ENCODE data around the gene KDM4B. TPM values are rescaled to one million over a fixed set of nuclear protein-coding genes. Genes with fewer than 3 reads are reported as not detected.

KDM4B gene
- total and polyA plus RNA-seq, 2 donors (not counting 1 experiment from before 2014, with no cell fraction given): 6.4 to 14.4 TPM

DNA sequence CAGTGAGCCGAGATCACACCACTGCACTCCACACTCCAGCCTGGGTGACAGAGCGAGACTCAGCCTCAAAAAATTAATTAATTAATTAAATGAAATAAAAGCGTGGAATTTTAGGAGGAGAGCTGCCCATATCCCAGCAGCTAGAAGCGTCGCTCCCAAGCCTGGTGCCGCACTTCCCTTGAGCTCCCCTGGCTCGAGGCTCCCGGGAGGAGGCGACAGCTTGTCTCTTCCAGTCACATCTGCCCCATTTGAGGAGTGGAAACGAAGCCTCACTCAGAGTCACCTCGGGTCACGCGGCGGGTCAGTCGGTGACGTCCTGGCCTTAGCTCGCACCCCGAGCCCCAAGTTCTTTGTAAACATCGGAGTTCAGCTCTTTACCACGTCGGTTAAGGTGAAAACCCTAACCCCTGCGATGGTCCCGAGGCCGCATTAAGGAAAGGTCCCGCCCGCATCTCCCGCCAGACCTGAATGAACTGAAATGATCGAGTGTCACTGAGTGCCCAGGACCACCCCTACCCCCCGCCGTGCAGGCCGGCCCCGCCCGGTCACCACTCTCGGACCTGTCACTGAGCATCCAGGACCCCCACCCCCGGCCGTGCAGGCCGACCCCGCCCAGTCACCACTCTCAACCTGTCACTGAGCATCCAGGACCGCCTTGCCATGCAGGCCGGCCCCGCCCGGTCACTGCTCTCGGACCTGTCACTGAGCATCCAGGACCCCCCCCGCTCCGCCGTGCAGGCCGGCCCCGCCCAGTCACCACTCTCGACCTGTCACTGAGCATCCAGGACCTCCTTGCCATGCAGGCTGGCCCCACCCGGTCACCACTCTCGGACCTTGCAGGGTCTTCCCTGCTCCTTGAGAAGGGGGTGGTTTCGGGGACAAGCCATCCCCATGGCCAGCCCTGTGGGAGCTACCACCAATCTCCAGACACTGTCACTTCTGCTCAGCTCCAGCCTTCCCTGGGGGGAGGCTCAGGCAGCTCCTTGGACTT lies 176.9 kb downstream of the KDM4B start:
- H2AFZ ChIP-seq (ENCODE audit: low read length): no peak overlapping the region
- no peaks in the 10 kb centered on the region for H4K20me1 ChIP-seq (ENCODE audit: control insufficient read depth, extremely low read depth, insufficient read depth, low read length)
- H3K27me3 ChIP-seq (ENCODE audit: control insufficient read depth, insufficient read depth, low read length): no peaks in the 10 kb centered on the region
- peaks cover 10% of the 10 kb centered on the region for H3K36me3 ChIP-seq (ENCODE audit: control insufficient read depth, insufficient read depth, low read length)
- no peak overlapping the region for H3K4me3 ChIP-seq (replicated peaks in 1 of 4; ENCODE audit: control extremely low read depth in 1 of 4, insufficient read depth in 1 of 4, low read depth in 3 of 4, low read length in 4 of 4)
- TF ChIP-seq EZH2 (IDR thresholded peaks at IDR 0.05; ENCODE audit: low read length, missing control alignments): no peak
- TF ChIP-seq, protein P1, sequence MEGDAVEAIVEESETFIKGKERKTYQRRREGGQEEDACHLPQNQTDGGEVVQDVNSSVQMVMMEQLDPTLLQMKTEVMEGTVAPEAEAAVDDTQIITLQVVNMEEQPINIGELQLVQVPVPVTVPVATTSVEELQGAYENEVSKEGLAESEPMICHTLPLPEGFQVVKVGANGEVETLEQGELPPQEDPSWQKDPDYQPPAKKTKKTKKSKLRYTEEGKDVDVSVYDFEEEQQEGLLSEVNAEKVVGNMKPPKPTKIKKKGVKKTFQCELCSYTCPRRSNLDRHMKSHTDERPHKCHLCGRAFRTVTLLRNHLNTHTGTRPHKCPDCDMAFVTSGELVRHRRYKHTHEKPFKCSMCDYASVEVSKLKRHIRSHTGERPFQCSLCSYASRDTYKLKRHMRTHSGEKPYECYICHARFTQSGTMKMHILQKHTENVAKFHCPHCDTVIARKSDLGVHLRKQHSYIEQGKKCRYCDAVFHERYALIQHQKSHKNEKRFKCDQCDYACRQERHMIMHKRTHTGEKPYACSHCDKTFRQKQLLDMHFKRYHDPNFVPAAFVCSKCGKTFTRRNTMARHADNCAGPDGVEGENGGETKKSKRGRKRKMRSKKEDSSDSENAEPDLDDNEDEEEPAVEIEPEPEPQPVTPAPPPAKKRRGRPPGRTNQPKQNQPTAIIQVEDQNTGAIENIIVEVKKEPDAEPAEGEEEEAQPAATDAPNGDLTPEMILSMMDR (conservative IDR thresholded peaks at IDR 0.05 in 1 of 2, IDR thresholded peaks at IDR 0.05 in 1 of 2; ENCODE audit: low read depth in 1 of 2, low read length in 2 of 2): no peak
- H3K9ac ChIP-seq (ENCODE audit: insufficient read depth, low read length): no peak overlapping the region
- DNase-seq (ENCODE audit: low read depth in 2 of 2): no peak
- H3K4me1 ChIP-seq (ENCODE audit: control insufficient read depth, extremely low read depth, insufficient read depth, low read length): no peaks in the 10 kb centered on the region
- H3K4me2 ChIP-seq (ENCODE audit: extremely low read depth, insufficient read depth, low read length): no peak overlapping the region
- H3K27ac ChIP-seq (ENCODE audit: insufficient read depth, low read length): no peak overlapping the region
- H3K9me3 ChIP-seq (ENCODE audit: control insufficient read depth, insufficient read depth, low read depth, low read length): no peaks in the 10 kb centered on the region
- H3K79me2 ChIP-seq (ENCODE audit: control insufficient read depth, insufficient read depth, low read length): no peaks in the 10 kb centered on the region

DNA sequence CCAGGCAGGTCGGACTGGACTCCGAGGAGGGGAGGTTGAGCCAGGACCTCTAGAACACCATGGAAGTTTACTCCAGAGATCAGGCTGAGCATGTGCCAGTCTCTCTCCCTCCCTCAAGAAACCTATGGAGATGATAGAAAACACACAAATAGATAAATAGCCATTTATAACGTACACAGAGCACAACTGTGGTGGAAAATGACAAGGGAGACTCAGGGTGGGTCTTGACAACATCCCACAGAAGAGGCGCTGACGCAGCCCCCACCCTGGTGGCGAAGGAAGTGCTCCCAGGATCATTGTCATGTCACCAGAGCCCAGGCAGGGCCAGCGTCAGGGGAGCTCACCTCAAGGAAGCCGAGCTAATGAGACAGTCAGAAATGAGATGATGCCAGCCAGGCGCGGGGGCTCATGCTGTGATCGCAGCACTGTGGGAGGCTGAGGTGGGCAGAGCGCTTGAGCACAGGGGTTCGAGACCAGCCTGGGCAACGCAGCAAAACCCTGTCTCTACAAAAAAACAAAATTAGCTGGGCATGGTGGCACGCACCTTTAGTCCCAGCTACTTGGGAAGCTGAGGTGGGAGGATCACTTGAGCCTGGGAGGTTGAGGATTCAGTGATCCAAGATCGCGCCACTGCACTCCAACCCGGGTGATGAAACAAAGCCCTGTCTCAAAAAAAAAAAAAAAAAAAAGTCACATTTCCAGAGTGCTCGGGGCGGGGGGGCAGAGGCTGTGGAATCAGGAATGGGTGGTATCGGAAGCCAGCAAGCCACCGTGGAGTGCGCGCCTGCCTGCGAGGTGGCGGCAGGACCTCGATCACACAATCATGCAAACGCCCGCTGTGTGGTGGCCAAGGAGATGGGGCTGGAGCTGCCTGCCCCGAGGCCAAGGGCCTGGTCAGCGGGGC lies 178.4 kb downstream of the KDM4B start:
- Histone ChIP-seq H3K79me2 (ENCODE audit: control insufficient read depth, insufficient read depth, low read length) (no peaks in the 10 kb centered on the region), H2AFZ (ENCODE audit: low read length) (no peak overlapping the region), H3K27me3 (ENCODE audit: control insufficient read depth, insufficient read depth, low read length) (no peaks in the 10 kb centered on the region), H3K4me3 (replicated peaks in 1 of 4; ENCODE audit: control extremely low read depth in 1 of 4, insufficient read depth in 1 of 4, low read depth in 3 of 4, low read length in 4 of 4) (no peak overlapping the region), H3K9ac (ENCODE audit: insufficient read depth, low read length) (no peak overlapping the region), H4K20me1 (ENCODE audit: control insufficient read depth, extremely low read depth, insufficient read depth, low read length) (no peaks in the 10 kb centered on the region), H3K4me2 (ENCODE audit: extremely low read depth, insufficient read depth, low read length) (no peak overlapping the region), H3K36me3 (ENCODE audit: control insufficient read depth, insufficient read depth, low read length) (peaks cover 8% of the 10 kb centered on the region), H3K9me3 (ENCODE audit: control insufficient read depth, insufficient read depth, low read depth, low read length) (no peaks in the 10 kb centered on the region), H3K27ac (ENCODE audit: insufficient read depth, low read length) (no peak overlapping the region), H3K4me1 (ENCODE audit: control insufficient read depth, extremely low read depth, insufficient read depth, low read length) (no peaks in the 10 kb centered on the region)
- TF ChIP-seq, protein P1 (conservative IDR thresholded peaks at IDR 0.05 in 1 of 2, IDR thresholded peaks at IDR 0.05 in 1 of 2; ENCODE audit: low read depth in 1 of 2, low read length in 2 of 2): no peak
- TF ChIP-seq EZH2 (IDR thresholded peaks at IDR 0.05; ENCODE audit: low read length, missing control alignments): no peak
- DNase-seq (ENCODE audit: low read depth in 2 of 2): no peak
